Ishikawa (cell line): ENCODE data around the gene UBE2R2.
A peak's percentile ranks its signal among the peaks of the same experiment; 100 is the strongest.

Experiments
- CEBPB ChIP-seq: IDR thresholded peaks from 2 replicates; pipeline ENCODE4 v1.6.1; 2012
- CREB1 ChIP-seq: IDR thresholded peaks from 2 replicates; pipeline ENCODE4 v1.6.1; 2012; ENCODE audit warnings: low read depth
- EGR1 ChIP-seq: IDR thresholded peaks from 2 replicates; pipeline ENCODE4 v1.6.1; 2012
- EP300 ChIP-seq: IDR thresholded peaks from 2 replicates; pipeline ENCODE4 v1.6.1; 2012; ENCODE audit warnings: borderline replicate concordance
- FOXM1 ChIP-seq: IDR thresholded peaks from 2 replicates; pipeline ENCODE4 v1.6.1; 2012; ENCODE audit warnings: low read depth, borderline replicate concordance
- NFIC ChIP-seq: IDR thresholded peaks from 2 replicates; pipeline ENCODE4 v1.6.1; 2012
- RAD21 ChIP-seq: IDR thresholded peaks from 2 replicates; pipeline ENCODE4 v1.6.1; 2012; ENCODE audit warnings: low read depth
- TAF1 ChIP-seq: IDR thresholded peaks from 2 replicates; pipeline ENCODE4 v1.6.1; 2012; ENCODE audit warnings: low read depth, mild to moderate bottlenecking
- TCF12 ChIP-seq: IDR thresholded peaks from 2 replicates; pipeline ENCODE4 v1.6.1; 2012; ENCODE audit warnings: low read depth
- TEAD4 ChIP-seq: IDR thresholded peaks from 2 replicates; pipeline ENCODE4 v1.6.1; 2012
- USF1 ChIP-seq: IDR thresholded peaks from 2 replicates; pipeline ENCODE4 v1.6.1; 2012
- YY1 ChIP-seq: IDR thresholded peaks from 2 replicates; pipeline ENCODE4 v1.6.1; 2012; ENCODE audit warnings: low read depth
- ZBTB7A ChIP-seq: IDR thresholded peaks from 2 replicates; pipeline ENCODE4 v1.6.1; 2012; ENCODE audit warnings: low read depth
- TF ChIP-seq, protein P1 (sequence below): IDR thresholded peaks from 2 replicates; pipeline ENCODE4 v1.6.1; 2012; ENCODE audit warnings: low read depth, mild to moderate bottlenecking
- TF ChIP-seq, protein P2 (sequence below): IDR thresholded peaks from 2 replicates; pipeline ENCODE4 v1.6.1; 2012

The UBE2R2 gene

GRCh38 chr9:33921967-33922895 lies 105.3 kb downstream of the UBE2R2 start:
- no peak for TF ChIP-seq NFIC
- TF ChIP-seq, protein P1, sequence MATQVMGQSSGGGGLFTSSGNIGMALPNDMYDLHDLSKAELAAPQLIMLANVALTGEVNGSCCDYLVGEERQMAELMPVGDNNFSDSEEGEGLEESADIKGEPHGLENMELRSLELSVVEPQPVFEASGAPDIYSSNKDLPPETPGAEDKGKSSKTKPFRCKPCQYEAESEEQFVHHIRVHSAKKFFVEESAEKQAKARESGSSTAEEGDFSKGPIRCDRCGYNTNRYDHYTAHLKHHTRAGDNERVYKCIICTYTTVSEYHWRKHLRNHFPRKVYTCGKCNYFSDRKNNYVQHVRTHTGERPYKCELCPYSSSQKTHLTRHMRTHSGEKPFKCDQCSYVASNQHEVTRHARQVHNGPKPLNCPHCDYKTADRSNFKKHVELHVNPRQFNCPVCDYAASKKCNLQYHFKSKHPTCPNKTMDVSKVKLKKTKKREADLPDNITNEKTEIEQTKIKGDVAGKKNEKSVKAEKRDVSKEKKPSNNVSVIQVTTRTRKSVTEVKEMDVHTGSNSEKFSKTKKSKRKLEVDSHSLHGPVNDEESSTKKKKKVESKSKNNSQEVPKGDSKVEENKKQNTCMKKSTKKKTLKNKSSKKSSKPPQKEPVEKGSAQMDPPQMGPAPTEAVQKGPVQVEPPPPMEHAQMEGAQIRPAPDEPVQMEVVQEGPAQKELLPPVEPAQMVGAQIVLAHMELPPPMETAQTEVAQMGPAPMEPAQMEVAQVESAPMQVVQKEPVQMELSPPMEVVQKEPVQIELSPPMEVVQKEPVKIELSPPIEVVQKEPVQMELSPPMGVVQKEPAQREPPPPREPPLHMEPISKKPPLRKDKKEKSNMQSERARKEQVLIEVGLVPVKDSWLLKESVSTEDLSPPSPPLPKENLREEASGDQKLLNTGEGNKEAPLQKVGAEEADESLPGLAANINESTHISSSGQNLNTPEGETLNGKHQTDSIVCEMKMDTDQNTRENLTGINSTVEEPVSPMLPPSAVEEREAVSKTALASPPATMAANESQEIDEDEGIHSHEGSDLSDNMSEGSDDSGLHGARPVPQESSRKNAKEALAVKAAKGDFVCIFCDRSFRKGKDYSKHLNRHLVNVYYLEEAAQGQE: no peak
- no peak for TF ChIP-seq YY1
- peak; percentile 28; the same call in 1 of the 2 replicates for TF ChIP-seq RAD21

- TF ChIP-seq NFIC (no peak), CEBPB (no peak), EGR1 (no peak), EP300 (no peak), RAD21 (no peak), USF1 (no peak), FOXM1 (no peak), CREB1 (no peak), TAF1 (no peak)
- TF ChIP-seq, protein P1: no peak
- TF ChIP-seq, protein P2, sequence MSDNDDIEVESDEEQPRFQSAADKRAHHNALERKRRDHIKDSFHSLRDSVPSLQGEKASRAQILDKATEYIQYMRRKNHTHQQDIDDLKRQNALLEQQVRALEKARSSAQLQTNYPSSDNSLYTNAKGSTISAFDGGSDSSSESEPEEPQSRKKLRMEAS: no peak
Measured at GRCh38 chr9:33923079-33923478, 106.1 kb downstream of the UBE2R2 start.

GRCh38 chr9:33923998-33924701 lies 107.2 kb downstream of the UBE2R2 start:
- TF ChIP-seq TCF12 (no peak), FOXM1 (no peak), YY1 (no peak), USF1 (no peak), TEAD4 (no peak), ZBTB7A (no peak), NFIC (no peak), CREB1 (no peak), TAF1 (no peak), EP300 (no peak), RAD21 (no peak), CEBPB (no peak)
- TF ChIP-seq, protein P2: no peak
- TF ChIP-seq, protein P1: no peak
